GM23338 (cell line): Measurements from ENCODE around the gene SIGMAR1. TPM values are rescaled to one million over a fixed set of nuclear protein-coding genes. Genes with fewer than 3 reads are reported as not detected.
A peak's percentile ranks its signal among the peaks of the same experiment; 100 is the strongest.

Experiments
- ATAC-seq: fragments of 200-7000 bp; cut with Tn5 transposase; 3 replicates; pipeline ENCODE4 v1.9.1; 2020
- DNase-seq: peaks from one replicate; pipeline ENCODE4 v3.0.0-alpha.2; 2015; ENCODE audit warnings: low spot score
- H2AFZ ChIP-seq: fragments of 200-600 bp; sonication (generic); 2 replicates; pipeline ENCODE4 v1.8.0; 2016; ENCODE audit warnings: antibody characterized with exemption, mild to moderate bottlenecking, moderate library complexity
- H3F3A ChIP-seq: fragments of 200-600 bp; sonication (generic); replicated peaks from 2 replicates; pipeline ENCODE4 v1.8.0; 2017; ENCODE audit warnings: antibody characterized with exemption, mixed run types, low read depth
- H3K27ac ChIP-seq: fragments of 200-600 bp; sonication (generic); 2 replicates; pipeline ENCODE4 v1.6.1; 2016; ENCODE audit warnings: low read depth
- H3K27me3 ChIP-seq: fragments of 200-600 bp; sonication (generic); 2 replicates; pipeline ENCODE4 v1.8.0; 2016; ENCODE audit warnings: mild to moderate bottlenecking, mixed run types, moderate library complexity; ENCODE audit not compliant: insufficient read depth
- H3K36me3 ChIP-seq: fragments of 200-600 bp; sonication (generic); 2 replicates; pipeline ENCODE4 v1.8.0; 2016; ENCODE audit warnings: mild to moderate bottlenecking; ENCODE audit not compliant: insufficient read depth
- H3K4me1 ChIP-seq: fragments of 200-600 bp; sonication (generic); 2 replicates; pipeline ENCODE4 v1.8.0; 2016; ENCODE audit warnings: mild to moderate bottlenecking, moderate library complexity; ENCODE audit not compliant: insufficient read depth
- H3K4me2 ChIP-seq: fragments of 200-600 bp; sonication (generic); 2 replicates; pipeline ENCODE4 v1.7.1; 2017; ENCODE audit warnings: mixed run types
- H3K4me3 ChIP-seq: fragments of 200-600 bp; sonication (generic); 2 replicates; pipeline ENCODE4 v1.6.1; 2016; ENCODE audit warnings: mixed run types
- H3K79me2 ChIP-seq: fragments of 200-600 bp; sonication (generic); replicated peaks from 2 replicates; pipeline ENCODE4 v1.8.0; 2017; ENCODE audit warnings: mild to moderate bottlenecking; ENCODE audit not compliant: insufficient read depth
- H3K9me2 ChIP-seq: fragments of 200-600 bp; sonication (generic); 2 replicates; pipeline ENCODE4 v1.8.0; 2017; ENCODE audit not compliant: insufficient read depth
- H4K20me1 ChIP-seq: fragments of 200-600 bp; sonication (generic); replicated peaks from 2 replicates; pipeline ENCODE4 v1.8.0; 2017; ENCODE audit warnings: mild to moderate bottlenecking; ENCODE audit not compliant: insufficient read depth
- H3K27ac Mint-ChIP-seq: 2 replicates; pipeline ENCODE4 v1.8.0; 2020; ENCODE audit warnings: inconsistent platforms, mild to moderate bottlenecking, moderate library complexity, mixed read lengths
- H3K27me3 Mint-ChIP-seq: 3 replicates; pipeline ENCODE4 v1.8.0; 2022; ENCODE audit warnings: low read depth, mild to moderate bottlenecking, moderate library complexity, mixed read lengths, inconsistent platforms; ENCODE audit not compliant: insufficient read depth, poor library complexity
- H3K36me3 Mint-ChIP-seq: 3 replicates; pipeline ENCODE4 v1.8.0; 2021; ENCODE audit warnings: low read depth, mild to moderate bottlenecking, inconsistent platforms, moderate library complexity, mixed read lengths
- H3K4me1 Mint-ChIP-seq: 3 replicates; pipeline ENCODE4 v1.8.0; 2020; ENCODE audit warnings: mild to moderate bottlenecking, inconsistent platforms, mixed read lengths
- H3K4me3 Mint-ChIP-seq: 3 replicates; pipeline ENCODE4 v1.8.0; 2021; ENCODE audit warnings: moderate library complexity, mild to moderate bottlenecking, inconsistent platforms, mixed read lengths
- H3K9me3 Mint-ChIP-seq: 3 replicates; pipeline ENCODE4 v1.8.0; 2020; ENCODE audit warnings: moderate library complexity, mild to moderate bottlenecking, inconsistent platforms, mixed read lengths
- CREB1 ChIP-seq: fragments of 250-450 bp; sonication (Bioruptor Pico); IDR thresholded peaks from 2 replicates; pipeline ENCODE4 v1.5.0; 2020; ENCODE audit warnings: low read depth, mild to moderate bottlenecking, moderate library complexity
- EZH2phosphoT487 ChIP-seq: fragments of 200-600 bp; sonication (generic); IDR thresholded peaks from one replicate; pipeline ENCODE4 v1.8.1; 2018; ENCODE audit warnings: antibody characterized with exemption; ENCODE audit not compliant: unreplicated experiment
- JUNB ChIP-seq: IDR thresholded peaks from one replicate; pipeline ENCODE4 v1.6.1; 2016; ENCODE audit warnings: antibody characterized with exemption; ENCODE audit not compliant: unreplicated experiment
- NANOG ChIP-seq: IDR thresholded peaks from 2 replicates; pipeline ENCODE4 v1.6.1; 2016; ENCODE audit warnings: antibody characterized with exemption, borderline replicate concordance
- POLR2AphosphoS5 ChIP-seq: IDR thresholded peaks from 2 replicates; pipeline ENCODE4 v1.6.1; 2016; ENCODE audit warnings: antibody characterized with exemption, low read depth
- STAT1 ChIP-seq: IDR thresholded peaks from one replicate; pipeline ENCODE4 v1.6.1; 2016; ENCODE audit warnings: antibody characterized with exemption; ENCODE audit not compliant: unreplicated experiment
- ZNF114 ChIP-seq: fragments of 250-450 bp; sonication (Bioruptor Pico); IDR thresholded peaks from 2 replicates; pipeline ENCODE4 v1.5.0; 2020; ENCODE audit warnings: mild to moderate bottlenecking, moderate library complexity
- ZNF331 ChIP-seq: fragments of 250-450 bp; sonication (Bioruptor Pico); IDR thresholded peaks from 2 replicates; pipeline ENCODE4 v1.5.0; 2020; ENCODE audit warnings: low read depth, mild to moderate bottlenecking, moderate library complexity
- polyA plus RNA-seq: library from polyadenylated mRNA; unstranded; fragments of >200 nt; fragmentation: Nextera tagmentation; extraction: Ambion mirVana; gene quantifications from 2 replicates; pipeline ENCODE4 v1.2.1, GENCODE V29; 2016
- total RNA-seq: library from RNA; depleted of rRNA; stranded (reverse); fragments of >200 nt; shearing (Covaris generic); gene quantifications from 2 replicates; pipeline ENCODE4 v1.2.3, GENCODE V29; 2014
- TF ChIP-seq, protein P1 (sequence below): fragments of 250-450 bp; sonication (Bioruptor Pico); IDR thresholded peaks from 2 replicates; pipeline ENCODE4 v1.5.0; 2020; ENCODE audit warnings: mild to moderate bottlenecking, moderate library complexity
- TF ChIP-seq, protein P2 (sequence below): IDR thresholded peaks from 2 replicates; pipeline ENCODE4 v1.6.1; 2016; ENCODE audit warnings: antibody characterized with exemption
- TF ChIP-seq, protein P3 (sequence below), 2 experiments: fragments of 200-600 bp in 1 of 2; sonication (generic) in 1 of 2; conservative IDR thresholded peaks; 2 replicates each; pipeline versions ENCODE4 v1.5.1 to v1.6.1; 2016 to 2017; ENCODE audit warnings: antibody characterized with exemption in 2 of 2, low read depth in 2 of 2, mild to moderate bottlenecking in 2 of 2, moderate library complexity in 1 of 2

The SIGMAR1 gene
- total and polyA plus RNA-seq, 2 experiments from 2014 or later = 82.3 to 167 TPM

DNA sequence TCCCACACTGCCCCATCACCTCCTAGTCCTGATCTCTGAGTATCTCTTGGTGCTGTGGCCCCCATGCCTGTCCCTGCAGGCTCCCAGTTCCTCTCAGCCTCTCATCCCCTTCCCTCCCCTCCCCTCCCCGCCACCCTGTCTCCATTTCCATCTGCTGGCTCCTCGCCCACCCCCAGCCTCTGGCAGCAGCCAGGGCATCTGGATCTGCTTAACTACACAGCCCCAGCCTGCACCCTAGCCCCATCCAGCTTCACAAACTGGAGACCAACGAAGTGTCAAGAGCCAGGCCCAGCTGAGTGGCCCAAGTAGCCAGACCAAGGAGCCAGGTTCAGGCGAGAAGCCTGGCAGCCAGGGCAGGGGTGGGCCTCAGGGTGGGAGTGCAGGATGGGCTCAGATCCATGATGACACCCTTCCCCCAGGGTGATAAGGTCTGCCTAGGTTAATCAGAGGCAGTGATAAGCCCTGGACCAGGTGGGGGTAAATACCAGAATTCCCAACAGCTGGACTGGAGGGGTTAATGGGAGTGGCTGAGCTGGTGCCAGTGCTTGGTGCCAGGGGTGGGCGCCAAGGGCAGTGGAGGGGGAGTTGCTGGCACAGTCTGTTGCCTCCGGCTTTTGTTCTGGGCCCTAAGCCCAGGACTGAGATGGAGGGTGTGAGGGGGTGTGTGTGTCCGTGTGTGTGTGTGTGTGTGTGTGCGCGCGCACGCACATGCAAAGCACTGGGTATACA lies 16.9 kb upstream of the SIGMAR1 start (continued):
- no peak for TF ChIP-seq STAT1

DNA sequence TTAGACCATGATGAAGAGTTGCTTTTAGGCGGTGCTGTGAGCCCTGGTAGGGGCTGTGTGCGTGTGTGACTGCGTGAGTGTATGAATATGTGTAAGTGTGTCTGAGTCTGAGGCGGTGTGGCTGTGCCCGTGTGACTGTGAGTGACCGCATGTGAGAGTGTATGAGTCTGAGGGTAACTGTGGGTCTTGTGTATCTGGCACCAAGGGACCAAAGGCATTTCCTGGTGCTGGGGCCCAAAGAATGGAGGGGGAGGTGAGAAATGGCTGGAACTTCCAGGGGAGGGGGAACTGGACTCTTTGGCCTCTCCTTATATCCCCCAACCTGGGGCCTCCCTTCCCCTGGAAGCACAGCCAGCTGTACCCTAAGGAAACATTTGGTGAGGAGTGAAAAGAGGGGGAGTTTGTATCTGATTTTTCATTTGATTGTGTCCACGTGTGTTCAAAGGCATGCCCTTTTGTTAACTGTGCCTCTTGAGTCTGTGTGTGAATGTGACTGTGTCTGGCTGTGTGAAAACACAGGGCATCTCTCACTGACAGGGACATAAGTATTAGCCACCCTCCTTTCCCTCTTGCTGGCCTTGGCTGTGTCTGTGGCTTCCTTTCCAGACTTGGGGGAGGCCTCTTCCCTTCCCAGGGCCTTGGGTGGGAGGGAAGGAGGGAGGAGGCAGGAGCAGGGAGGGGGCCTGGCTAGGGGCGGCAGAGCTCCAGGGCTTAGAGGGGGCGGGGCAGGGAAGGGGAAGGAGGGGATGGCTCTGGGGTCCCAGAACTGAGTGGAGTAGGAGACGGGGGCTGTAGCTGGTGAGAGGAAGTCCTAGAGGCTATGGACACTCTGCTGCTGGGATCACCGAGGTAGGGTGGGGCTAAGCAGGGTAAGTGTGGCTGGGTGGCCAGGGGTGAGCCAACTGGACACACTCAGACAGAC lies 15.8 kb upstream of the SIGMAR1 start:
- H3K27me3 Mint-ChIP-seq = peaks cover 25% of the 10 kb centered on the region
- peaks cover 15% of the 10 kb centered on the region for H3K36me3 Mint-ChIP-seq
- Histone ChIP-seq H3K4me2 (peak overlapping the region; percentile 57), H2AFZ (0 out of 2 replicates have a peak overlapping the region, but pooled peaks have one; percentile 63), H3K27ac (no peak overlapping the region), H3K4me1 (peaks cover 16% of the 10 kb centered on the region), H3K9me2 (no peaks in the 10 kb centered on the region), H3K79me2 (no peaks in the 10 kb centered on the region), H3K27me3 (no peaks in the 10 kb centered on the region), H3K4me3 (no peak overlapping the region), H4K20me1 (no peaks in the 10 kb centered on the region; the same call in 1 of the 2 replicates), H3F3A (0 out of 2 replicates have a peak, but pooled peaks cover 4% of the 10 kb centered on the region), H3K36me3 (peaks cover 3% of the 10 kb centered on the region; the same call in 1 of the 2 replicates)
- H3K9me3 Mint-ChIP-seq = no peaks in the 10 kb centered on the region; the same call in 2 of the 3 replicates
- H3K27ac Mint-ChIP-seq = no peak overlapping the region
- DNase-seq (no peak), ATAC-seq (peak; percentile 5)
- H3K4me1 Mint-ChIP-seq = peaks cover 37% of the 10 kb centered on the region
- peak overlapping the region; percentile 28; the same call in 2 of the 3 replicates for H3K4me3 Mint-ChIP-seq
- TF ChIP-seq, protein P1, sequence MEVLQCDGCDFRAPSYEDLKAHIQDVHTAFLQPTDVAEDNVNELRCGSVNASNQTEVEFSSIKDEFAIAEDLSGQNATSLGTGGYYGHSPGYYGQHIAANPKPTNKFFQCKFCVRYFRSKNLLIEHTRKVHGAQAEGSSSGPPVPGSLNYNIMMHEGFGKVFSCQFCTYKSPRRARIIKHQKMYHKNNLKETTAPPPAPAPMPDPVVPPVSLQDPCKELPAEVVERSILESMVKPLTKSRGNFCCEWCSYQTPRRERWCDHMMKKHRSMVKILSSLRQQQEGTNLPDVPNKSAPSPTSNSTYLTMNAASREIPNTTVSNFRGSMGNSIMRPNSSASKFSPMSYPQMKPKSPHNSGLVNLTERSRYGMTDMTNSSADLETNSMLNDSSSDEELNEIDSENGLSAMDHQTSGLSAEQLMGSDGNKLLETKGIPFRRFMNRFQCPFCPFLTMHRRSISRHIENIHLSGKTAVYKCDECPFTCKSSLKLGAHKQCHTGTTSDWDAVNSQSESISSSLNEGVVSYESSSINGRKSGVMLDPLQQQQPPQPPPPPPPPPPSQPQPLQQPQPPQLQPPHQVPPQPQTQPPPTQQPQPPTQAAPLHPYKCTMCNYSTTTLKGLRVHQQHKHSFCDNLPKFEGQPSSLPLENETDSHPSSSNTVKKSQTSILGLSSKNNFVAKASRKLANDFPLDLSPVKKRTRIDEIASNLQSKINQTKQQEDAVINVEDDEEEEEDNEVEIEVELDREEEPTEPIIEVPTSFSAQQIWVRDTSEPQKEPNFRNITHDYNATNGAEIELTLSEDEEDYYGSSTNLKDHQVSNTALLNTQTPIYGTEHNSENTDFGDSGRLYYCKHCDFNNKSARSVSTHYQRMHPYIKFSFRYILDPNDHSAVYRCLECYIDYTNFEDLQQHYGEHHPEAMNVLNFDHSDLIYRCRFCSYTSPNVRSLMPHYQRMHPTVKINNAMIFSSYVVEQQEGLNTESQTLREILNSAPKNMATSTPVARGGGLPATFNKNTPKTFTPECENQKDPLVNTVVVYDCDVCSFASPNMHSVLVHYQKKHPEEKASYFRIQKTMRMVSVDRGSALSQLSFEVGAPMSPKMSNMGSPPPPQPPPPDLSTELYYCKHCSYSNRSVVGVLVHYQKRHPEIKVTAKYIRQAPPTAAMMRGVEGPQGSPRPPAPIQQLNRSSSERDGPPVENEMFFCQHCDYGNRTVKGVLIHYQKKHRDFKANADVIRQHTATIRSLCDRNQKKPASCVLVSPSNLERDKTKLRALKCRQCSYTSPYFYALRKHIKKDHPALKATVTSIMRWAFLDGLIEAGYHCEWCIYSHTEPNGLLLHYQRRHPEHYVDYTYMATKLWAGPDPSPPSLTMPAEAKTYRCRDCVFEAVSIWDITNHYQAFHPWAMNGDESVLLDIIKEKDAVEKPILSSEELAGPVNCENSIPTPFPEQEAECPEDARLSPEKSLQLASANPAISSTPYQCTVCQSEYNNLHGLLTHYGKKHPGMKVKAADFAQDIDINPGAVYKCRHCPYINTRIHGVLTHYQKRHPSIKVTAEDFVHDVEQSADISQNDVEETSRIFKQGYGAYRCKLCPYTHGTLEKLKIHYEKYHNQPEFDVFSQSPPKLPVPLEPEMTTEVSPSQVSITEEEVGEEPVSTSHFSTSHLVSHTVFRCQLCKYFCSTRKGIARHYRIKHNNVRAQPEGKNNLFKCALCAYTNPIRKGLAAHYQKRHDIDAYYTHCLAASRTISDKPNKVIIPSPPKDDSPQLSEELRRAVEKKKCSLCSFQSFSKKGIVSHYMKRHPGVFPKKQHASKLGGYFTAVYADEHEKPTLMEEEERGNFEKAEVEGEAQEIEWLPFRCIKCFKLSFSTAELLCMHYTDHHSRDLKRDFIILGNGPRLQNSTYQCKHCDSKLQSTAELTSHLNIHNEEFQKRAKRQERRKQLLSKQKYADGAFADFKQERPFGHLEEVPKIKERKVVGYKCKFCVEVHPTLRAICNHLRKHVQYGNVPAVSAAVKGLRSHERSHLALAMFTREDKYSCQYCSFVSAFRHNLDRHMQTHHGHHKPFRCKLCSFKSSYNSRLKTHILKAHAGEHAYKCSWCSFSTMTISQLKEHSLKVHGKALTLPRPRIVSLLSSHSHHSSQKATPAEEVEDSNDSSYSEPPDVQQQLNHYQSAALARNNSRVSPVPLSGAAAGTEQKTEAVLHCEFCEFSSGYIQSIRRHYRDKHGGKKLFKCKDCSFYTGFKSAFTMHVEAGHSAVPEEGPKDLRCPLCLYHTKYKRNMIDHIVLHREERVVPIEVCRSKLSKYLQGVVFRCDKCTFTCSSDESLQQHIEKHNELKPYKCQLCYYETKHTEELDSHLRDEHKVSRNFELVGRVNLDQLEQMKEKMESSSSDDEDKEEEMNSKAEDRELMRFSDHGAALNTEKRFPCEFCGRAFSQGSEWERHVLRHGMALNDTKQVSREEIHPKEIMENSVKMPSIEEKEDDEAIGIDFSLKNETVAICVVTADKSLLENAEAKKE (CRISPR knock-in tag) = no peak
- TF ChIP-seq, protein P2, sequence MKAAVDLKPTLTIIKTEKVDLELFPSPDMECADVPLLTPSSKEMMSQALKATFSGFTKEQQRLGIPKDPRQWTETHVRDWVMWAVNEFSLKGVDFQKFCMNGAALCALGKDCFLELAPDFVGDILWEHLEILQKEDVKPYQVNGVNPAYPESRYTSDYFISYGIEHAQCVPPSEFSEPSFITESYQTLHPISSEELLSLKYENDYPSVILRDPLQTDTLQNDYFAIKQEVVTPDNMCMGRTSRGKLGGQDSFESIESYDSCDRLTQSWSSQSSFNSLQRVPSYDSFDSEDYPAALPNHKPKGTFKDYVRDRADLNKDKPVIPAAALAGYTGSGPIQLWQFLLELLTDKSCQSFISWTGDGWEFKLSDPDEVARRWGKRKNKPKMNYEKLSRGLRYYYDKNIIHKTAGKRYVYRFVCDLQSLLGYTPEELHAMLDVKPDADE = no peak
- TF ChIP-seq JUNB (no peak), CREB1 (CRISPR knock-in tag) (no peak), NANOG (no peak), ZNF114 (CRISPR knock-in tag) (no peak), POLR2AphosphoS5 (no peak), STAT1 (no peak), EZH2phosphoT487 (no peak), ZNF331 (CRISPR knock-in tag) (no peak)
- TF ChIP-seq, protein P3, sequence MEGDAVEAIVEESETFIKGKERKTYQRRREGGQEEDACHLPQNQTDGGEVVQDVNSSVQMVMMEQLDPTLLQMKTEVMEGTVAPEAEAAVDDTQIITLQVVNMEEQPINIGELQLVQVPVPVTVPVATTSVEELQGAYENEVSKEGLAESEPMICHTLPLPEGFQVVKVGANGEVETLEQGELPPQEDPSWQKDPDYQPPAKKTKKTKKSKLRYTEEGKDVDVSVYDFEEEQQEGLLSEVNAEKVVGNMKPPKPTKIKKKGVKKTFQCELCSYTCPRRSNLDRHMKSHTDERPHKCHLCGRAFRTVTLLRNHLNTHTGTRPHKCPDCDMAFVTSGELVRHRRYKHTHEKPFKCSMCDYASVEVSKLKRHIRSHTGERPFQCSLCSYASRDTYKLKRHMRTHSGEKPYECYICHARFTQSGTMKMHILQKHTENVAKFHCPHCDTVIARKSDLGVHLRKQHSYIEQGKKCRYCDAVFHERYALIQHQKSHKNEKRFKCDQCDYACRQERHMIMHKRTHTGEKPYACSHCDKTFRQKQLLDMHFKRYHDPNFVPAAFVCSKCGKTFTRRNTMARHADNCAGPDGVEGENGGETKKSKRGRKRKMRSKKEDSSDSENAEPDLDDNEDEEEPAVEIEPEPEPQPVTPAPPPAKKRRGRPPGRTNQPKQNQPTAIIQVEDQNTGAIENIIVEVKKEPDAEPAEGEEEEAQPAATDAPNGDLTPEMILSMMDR (conservative IDR thresholded peaks at IDR 0.05; ENCODE audit: low read depth in 2 of 2) = no peak
